ES-I3 (cell line): ENCODE results near the gene POU5F1.
"Not testable (repeated sequence)": the region's sequence is repeated elsewhere in the genome, so short reads cannot be mapped to it uniquely, and the experiment has no call there.

Source experiments
- H3K36me3 ChIP-seq: 2 replicates; pipeline ENCODE4 v1.6.1; 2013; ENCODE audit warnings: mild to moderate bottlenecking, low read length, control low read depth, moderate library complexity; ENCODE audit not compliant: insufficient read depth
- H3K4me1 ChIP-seq: 2 replicates; pipeline ENCODE4 v1.6.1; 2013; ENCODE audit warnings: mild to moderate bottlenecking, control low read depth, low read length; ENCODE audit not compliant: insufficient read depth
- H3K9ac ChIP-seq: 2 replicates; pipeline ENCODE4 v1.6.1; 2013; ENCODE audit warnings: low read depth, mild to moderate bottlenecking, low read length, moderate library complexity
- H3K9me3 ChIP-seq: 2 replicates; pipeline ENCODE4 v1.6.1; 2013; ENCODE audit warnings: mild to moderate bottlenecking, low read length, moderate library complexity; ENCODE audit not compliant: control insufficient read depth, insufficient read depth

The POU5F1 gene

DNA sequence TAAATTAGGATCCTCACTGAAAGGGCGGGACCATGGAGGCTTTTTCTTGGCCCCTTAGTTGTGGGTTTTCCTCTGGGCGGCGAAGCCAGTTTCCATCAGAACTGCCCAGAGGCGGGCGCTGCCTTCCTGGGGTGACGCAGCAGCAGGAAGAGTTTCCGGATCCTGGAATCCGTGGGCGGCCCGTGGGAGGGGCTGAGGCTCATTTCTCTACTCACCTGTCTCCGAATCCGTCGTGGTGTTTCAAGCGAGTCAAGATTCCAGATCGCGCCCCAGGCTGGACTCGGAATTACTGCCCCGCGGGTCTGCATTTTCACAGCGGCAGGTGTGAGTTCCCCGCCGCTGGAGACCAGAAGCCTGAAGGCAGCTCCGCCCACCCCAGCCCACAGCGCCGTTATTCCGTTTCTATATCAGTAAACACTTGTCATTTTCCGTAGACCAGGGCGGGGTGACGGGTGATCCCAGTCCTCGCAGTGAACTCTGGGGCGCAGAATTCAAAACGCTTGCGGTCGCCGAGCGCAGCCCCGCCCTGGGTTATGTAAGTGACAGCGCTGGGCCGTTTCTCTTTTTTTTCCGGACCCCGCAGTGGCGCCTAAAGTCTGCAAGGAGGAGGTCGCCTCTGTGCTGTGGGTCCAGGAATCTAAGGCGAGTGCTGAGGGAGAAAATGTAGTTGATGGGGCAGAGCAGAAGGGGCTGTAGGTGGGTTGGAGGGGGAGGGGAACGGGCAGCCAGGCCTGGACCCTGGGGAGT, 27.2 kb upstream of the POU5F1 start:
- H3K9me3 ChIP-seq: peaks cover 5% of the 10 kb centered on the region; the same call in 1 of the 2 replicates
- peak overlapping the region; percentile 83 for H3K9ac ChIP-seq

DNA sequence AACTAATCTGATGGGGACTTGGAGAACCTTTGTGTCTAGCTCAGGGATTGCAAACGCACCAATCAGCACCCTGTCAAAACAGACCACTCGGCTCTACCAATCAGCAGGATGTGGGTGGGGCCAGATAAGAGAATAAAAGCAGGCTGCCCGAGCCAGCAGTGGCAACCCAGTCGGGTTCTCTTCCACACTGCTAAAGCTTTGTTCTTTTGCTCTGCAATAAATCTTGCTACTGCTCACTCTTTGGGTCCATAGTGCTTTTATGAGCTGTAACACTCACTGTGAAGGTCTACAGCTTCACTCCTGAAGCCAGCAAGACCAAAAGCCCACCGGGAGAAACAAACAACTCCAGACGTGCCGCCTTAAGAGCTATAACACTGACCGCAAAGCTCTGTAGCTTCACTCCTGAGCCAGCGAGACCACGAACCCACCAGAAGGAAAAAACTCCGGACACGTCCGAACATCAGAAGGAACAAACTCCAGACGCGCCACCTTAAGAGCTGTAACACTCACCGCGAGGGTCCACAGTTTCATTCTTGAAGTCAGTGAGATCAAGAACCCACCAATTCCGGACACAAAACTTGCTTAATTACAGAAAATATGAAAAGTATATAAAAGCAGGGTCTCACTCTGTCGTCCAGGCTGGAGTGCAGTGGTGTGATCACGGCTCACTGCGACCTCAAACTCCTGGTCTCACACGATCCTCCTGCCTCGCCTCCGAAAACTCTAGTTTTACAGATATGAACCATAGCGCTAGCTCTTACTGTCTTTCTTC, 26.0 kb upstream of the POU5F1 start:
- not testable (repeated sequence) for H3K4me1 ChIP-seq, H3K9me3 ChIP-seq, H3K36me3 ChIP-seq
- H3K9ac ChIP-seq: peak overlapping the region; percentile 83; the same call in 1 of the 2 replicates

More for the DNA sequence above, 27.2 kb upstream of the POU5F1 start:
- Histone ChIP-seq H3K36me3 (no peaks in the 10 kb centered on the region), H3K4me1 (0 out of 2 replicates have a peak, but pooled peaks cover 5% of the 10 kb centered on the region)

DNA sequence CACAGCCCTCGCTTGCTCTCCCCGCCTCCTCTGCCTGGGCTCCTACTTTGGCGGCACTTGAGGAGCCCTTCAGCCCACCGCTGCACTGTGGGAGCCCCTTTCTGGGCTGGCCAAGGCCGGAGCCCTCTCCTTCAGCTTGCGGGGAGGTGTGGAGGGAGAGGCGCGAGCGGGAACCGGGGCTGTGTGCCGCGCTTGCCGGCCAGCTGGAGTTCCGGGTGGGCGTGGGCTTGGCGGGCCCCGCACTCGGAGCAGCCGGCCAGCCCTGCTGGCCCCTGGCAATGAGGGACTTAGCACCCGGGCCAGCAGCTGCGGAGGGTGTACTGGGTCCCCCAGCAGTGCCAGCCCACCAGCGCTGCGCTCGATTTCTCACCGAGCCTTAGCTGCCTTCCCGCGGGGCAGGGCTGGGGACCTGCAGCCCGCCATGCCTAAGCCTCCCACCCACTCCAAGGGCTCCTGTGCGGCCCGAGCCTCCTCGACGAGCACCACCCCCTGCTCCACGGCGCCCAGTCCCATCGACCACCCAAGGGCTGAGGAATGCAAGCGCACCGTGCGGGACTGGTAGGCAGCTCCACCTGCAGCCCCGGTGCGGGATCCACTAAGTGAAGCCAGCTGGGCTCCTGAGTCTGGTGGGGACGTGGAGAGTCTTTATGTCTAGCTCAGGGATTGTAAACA, 25.0 kb upstream of the POU5F1 start:
- H3K9me3 ChIP-seq, H3K36me3 ChIP-seq, H3K9ac ChIP-seq, H3K4me1 ChIP-seq: not testable (repeated sequence)

DNA sequence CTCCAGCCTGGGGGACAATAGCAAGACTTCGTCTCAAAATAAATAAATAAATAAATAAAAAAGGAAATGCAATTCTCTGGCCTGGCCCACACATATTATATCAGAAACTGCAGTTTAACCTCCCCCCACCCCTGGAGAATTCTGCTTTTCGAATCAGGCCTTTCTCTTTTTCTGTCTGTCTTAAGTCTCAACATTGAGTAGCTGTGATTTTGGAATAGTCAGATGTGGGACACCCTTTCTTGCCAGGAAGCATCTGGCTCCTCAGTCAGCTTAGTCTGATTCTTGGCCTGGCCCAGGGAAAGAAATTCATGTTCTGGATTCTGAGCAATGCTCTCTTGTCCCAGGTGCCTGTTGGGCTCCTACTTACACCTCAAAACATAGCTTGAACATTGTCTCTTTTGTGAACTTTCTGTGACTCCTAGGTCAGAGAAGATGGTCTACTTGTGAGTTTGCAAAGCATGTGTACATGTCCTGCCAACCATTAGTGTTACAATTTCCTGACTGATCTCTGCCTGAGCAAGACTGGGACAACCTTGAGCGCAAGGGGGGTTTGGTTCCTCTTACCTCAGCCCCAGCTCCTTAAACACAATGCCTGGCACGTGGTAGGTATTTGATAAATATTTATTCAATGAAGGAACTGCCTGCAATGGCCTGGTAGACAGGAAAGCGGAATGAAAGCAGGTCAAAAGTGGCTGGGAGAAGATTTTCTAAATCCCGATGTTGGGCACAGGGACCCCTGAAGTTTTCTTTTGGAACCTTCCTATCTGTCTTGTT, 23.8 kb upstream of the POU5F1 start:
- no peak overlapping the region for H3K9ac ChIP-seq
- no peaks in the 10 kb centered on the region for H3K36me3 ChIP-seq
- H3K4me1 ChIP-seq: no peaks in the 10 kb centered on the region
- H3K9me3 ChIP-seq: no peaks in the 10 kb centered on the region

DNA sequence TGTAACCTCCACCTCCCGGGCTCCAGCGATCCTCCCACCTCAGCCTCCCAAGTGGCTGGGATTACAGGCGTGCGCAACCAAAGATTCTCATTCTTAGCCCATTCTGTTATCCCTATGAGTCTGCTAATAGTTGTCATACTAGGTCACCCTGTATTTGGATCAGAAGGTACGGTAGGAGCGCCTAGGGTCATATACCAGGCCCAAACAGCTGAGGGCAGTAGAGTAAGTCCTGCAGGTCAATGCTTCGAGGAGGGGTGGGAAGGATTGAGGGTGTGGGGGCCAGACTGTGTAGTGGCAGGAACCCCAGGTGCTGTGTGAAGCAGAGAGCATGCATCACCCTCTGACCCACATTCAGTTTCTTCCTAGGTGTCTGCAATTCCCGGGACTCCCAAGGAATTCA, 22.7 kb upstream of the POU5F1 start:
- H3K36me3 ChIP-seq: no peaks in the 10 kb centered on the region
- no peak overlapping the region for H3K9ac ChIP-seq
- no peaks in the 10 kb centered on the region for H3K9me3 ChIP-seq
- no peaks in the 10 kb centered on the region for H3K4me1 ChIP-seq

DNA sequence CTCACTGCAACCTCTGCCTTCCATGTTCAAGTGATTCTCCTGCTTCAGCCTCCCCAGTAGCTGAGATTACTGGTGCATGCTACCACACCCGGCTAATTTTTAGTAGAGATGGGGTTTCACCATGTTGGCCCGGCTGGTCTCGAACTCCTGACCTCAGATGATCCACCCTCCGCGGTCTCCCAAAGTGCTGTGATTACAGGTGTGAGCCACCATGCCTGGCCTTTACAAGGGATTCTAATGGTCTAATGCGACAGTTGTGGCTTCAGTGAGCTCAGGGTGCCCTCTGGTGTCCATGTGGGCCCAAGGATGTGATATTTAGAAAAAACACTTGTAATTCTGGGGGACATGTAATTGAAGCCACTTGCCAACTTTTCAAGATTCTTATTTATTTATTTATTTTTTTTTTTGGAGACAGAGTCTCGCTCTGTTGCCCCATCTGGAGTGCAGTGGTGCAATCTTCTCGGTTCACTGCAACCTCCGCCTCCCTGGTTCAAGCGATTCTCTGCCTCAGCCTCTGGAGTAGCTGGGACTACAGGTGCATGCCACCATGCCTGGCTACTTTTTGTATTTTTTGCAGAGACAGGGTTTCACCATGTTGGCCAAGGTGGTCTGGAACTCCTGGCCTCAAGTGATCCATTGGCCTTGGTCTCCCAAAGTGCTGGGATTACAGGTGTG, 22.1 kb upstream of the POU5F1 start:
- not testable (repeated sequence) for H3K9ac ChIP-seq, H3K9me3 ChIP-seq, H3K4me1 ChIP-seq, H3K36me3 ChIP-seq

DNA sequence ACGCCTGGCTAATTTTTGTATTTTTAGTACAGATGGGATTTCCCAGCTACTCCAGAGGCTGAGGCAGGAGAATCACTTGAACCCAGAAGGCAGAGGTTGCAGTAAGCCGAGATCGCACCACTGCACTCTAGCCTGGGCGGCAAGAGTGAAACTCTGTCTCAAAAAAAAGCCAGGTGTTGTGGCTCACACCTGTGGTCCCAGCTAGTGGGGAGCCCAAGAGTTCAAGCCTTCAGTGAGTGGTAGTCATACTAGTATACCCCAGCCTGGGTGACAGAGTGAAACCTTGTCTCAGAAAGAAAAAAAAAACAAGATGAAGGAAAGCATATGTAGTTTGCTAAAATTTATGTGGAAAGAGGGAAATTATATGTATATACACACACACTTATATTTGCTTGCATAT, 20.0 kb upstream of the POU5F1 start:
- H3K9me3 ChIP-seq: no peaks in the 10 kb centered on the region
- no peaks in the 10 kb centered on the region for H3K36me3 ChIP-seq
- no peaks in the 10 kb centered on the region for H3K4me1 ChIP-seq

DNA sequence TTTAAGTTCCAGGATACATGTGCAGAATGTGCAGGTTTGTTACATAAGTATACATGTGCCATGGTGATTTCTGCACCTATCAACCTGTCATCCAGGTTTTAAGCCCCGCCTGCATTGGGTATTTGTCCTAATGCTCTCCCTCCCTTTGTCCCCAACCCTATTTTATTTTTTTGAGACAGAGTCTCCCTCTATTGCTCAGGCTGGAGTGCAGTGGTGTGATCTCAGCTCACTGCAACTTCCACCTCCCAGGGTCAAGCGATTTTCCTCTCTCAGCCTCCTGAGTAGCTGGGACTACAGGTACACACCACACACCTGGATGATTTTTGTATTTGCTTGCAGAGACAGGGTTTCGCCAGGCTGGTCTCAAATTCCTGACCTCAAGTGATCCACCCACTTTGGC, 18.7 kb upstream of the POU5F1 start:
- not testable (repeated sequence) for H3K9ac ChIP-seq, H3K36me3 ChIP-seq, H3K4me1 ChIP-seq, H3K9me3 ChIP-seq

More for the DNA sequence above, 20.0 kb upstream of the POU5F1 start:
- H3K9ac ChIP-seq: no peak overlapping the region

DNA sequence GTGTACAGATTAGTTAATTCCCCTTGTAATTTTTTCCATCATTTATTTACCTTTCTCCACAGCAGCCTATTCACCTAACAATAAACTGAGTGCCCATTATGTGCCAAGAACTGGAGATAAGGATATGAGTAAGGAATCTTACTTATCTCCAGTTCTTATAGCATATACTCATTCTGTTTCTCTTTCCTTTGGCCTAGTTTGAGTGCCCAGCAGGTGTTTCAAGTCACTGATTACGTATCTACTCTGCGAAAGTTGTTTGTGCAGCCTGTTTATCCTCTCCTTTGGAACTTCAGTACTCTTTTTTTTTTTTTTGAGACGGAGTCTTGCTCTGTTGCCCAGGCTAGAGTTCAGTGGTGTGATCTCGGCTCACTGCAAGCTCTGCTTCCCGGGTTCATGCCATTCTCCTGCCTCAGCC, 17.3 kb upstream of the POU5F1 start:
- H3K4me1 ChIP-seq: 0 out of 2 replicates have a peak, but pooled peaks cover 4% of the 10 kb centered on the region
- no peaks in the 10 kb centered on the region for H3K36me3 ChIP-seq
- no peaks in the 10 kb centered on the region for H3K9me3 ChIP-seq
- H3K9ac ChIP-seq: no peak overlapping the region

DNA sequence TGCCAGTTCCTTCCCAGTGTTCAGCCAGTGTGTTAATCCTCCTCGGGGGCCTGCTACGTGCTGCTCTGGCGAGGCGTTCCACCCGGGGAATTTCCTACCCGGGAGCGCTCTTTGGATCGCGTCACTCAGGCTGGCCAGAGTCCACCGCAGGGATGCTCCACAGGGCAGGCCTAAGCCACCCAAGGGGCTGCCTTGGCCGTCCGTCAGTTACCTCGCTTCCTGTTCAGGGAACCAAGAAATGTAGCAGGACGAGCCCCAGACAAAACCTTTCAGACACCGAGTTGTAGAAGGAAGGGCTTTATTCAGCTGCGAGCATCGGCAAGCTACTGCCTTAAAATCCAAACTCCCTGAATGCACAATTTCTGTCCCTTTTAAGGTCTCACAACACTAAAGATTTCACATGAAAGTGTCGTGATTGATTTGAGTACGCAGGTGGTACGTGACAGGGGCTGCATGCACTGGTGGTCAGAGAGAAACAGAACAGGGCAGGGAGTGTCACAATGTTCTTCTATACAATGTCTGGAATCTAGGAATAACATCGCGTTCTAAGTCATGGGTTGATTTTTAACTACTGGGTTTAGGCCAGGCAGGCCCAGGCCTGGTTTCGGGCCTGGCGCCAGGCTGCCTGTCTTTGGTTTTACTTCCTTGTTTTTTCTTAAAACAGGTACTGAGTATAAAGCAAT, 15.7 kb upstream of the POU5F1 start:
- Histone ChIP-seq H3K36me3 (no peaks in the 10 kb centered on the region), H3K4me1 (0 out of 2 replicates have a peak, but pooled peaks cover 4% of the 10 kb centered on the region), H3K9me3 (no peaks in the 10 kb centered on the region), H3K9ac (no peak overlapping the region)

DNA sequence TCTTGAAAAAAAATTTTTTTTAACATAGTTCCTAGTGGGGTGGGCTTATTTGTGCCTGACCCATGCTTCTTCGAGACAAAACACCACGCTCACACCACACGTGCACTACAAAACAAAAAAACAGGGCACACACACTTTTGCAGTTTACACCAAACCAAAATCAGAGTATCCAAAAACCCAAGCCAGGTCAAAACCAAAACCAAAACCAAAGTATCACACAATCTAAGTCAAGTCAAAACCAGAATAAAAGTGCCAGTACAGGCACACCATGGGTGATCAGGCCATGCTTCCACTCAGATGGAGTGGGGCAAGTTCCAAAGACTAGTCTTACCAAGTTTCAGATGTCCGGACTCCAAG, 15.2 kb upstream of the POU5F1 start:
- H3K36me3 ChIP-seq, H3K9ac ChIP-seq, H3K4me1 ChIP-seq, H3K9me3 ChIP-seq: not testable (repeated sequence)

DNA sequence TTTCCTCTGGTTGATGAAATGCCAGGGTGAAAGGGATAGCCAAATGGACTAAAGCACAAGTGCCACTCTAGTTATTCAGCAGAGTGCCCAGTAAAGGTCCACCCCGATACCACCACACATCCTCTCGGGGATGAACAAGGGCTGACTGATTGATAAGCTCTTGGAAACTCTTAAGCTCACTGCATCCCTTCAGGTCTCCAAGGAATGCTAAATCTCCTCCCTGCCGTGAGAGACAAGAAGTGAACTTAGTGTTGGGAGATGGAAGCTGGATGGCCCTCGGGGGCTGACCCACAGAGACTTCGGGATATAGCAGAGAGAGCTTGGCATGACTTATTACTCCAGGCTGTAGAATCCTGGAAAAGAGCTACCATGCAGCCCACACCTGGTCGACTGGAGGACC, 13.4 kb upstream of the POU5F1 start:
- H3K36me3 ChIP-seq, H3K4me1 ChIP-seq, H3K9ac ChIP-seq, H3K9me3 ChIP-seq: not testable (repeated sequence)

DNA sequence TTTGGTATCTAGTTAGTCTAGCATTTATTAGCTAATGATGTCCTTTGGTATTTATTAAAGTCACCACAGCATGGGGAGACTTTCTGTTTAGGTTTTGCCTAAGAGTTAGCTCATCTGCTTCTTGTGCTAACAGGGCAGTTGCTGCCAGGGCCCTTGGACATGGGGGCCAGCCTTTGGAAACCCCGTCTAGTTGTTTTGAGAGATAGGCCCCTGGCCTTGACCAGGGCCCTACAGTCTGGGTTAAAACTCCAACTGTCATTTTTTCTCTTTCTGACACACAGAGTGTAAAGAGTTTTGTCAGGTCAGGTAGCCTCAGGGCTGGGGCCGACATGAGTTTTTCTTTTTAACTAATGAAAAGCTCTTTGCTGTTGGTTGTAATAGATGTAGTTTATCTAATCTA, 12.8 kb upstream of the POU5F1 start:
- H3K4me1 ChIP-seq: peaks cover 10% of the 10 kb centered on the region; the same call in 1 of the 2 replicates
- H3K36me3 ChIP-seq, H3K9me3 ChIP-seq, H3K9ac ChIP-seq: not testable (repeated sequence)
